ENCODE measurements around the gene MED27. TPM values are rescaled to one million over a fixed set of nuclear protein-coding genes. Genes with fewer than 3 reads are reported as not detected.

The MED27 gene
- total RNA-seq, 2 experiments from 2014 or later: 32.5 TPM

DNA sequence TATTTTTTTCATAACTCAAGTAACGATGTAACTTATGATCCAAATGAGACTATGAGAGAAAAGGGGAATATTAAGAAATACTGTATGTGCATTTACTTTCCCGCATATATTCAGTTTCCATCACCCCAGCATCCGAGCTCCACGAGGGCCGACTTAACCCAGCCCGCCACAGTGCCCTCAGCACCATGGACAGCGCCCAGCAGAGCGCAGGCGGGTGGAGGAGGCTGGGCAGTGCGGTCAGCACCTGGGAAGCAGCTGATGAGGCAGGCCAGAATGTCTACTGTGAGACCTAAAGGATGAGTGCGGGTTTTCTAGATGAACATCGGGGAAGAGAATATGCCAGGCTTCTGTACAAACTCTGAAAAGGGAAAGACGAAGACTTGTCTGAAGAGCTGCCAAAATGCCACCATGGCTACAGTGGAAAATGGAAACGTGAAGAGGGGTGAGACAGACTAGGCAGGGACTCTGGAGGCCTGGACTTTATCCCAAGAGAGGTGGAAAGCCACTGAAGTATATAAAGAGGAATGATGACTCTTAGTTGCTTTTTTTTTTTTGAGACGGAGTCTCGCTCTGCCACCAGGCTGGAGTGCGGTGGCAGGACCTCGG, 34.5 kb upstream of the MED27 start:
- ATAC-seq: peak; percentile 51
- TF ChIP-seq, protein P1, sequence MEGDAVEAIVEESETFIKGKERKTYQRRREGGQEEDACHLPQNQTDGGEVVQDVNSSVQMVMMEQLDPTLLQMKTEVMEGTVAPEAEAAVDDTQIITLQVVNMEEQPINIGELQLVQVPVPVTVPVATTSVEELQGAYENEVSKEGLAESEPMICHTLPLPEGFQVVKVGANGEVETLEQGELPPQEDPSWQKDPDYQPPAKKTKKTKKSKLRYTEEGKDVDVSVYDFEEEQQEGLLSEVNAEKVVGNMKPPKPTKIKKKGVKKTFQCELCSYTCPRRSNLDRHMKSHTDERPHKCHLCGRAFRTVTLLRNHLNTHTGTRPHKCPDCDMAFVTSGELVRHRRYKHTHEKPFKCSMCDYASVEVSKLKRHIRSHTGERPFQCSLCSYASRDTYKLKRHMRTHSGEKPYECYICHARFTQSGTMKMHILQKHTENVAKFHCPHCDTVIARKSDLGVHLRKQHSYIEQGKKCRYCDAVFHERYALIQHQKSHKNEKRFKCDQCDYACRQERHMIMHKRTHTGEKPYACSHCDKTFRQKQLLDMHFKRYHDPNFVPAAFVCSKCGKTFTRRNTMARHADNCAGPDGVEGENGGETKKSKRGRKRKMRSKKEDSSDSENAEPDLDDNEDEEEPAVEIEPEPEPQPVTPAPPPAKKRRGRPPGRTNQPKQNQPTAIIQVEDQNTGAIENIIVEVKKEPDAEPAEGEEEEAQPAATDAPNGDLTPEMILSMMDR (IDR thresholded peaks at IDR 0.05): no peak
- H3K4me3 Mint-ChIP-seq: no peak overlapping the region
- intact Hi-C loops (cut with micrococcal nuclease): no loop called here
- no peaks in the 10 kb centered on the region for H3K36me3 Mint-ChIP-seq (ENCODE audit: low read depth)
- CTCF ChIA-PET: no interaction called here
- peaks cover 43% of the 10 kb centered on the region for H3K27me3 Mint-ChIP-seq
- H3K4me1 Mint-ChIP-seq (ENCODE audit: low read depth): no peaks in the 10 kb centered on the region
- POLR2A ChIA-PET: interaction anchor here (0.6 kb wide), 1 partner anchor 1295 kb away, joined by 3 read pairs; no protein-coding TSS in a partner anchor
- DNase-seq: peak; percentile 57
- H3K27ac Mint-ChIP-seq: no peak overlapping the region
- H3K9me3 Mint-ChIP-seq: peaks cover 3% of the 10 kb centered on the region

- Mint-ChIP-seq H3K4me3 (no peak overlapping the region), H3K9me3 (peaks cover 2% of the 10 kb centered on the region), H3K27me3 (peaks cover 28% of the 10 kb centered on the region), H3K36me3 (ENCODE audit: low read depth) (no peaks in the 10 kb centered on the region), H3K27ac (no peak overlapping the region), H3K4me1 (ENCODE audit: low read depth) (no peaks in the 10 kb centered on the region)
- POLR2A ChIA-PET: no interaction called here
- intact Hi-C loops (cut with micrococcal nuclease): no loop called here
- TF ChIP-seq, protein P1 (IDR thresholded peaks at IDR 0.05): no peak
- ATAC-seq: no peak
- no peak for DNase-seq
- CTCF ChIA-PET: interaction anchor here (0.7 kb wide), 1 partner anchor 200 kb away, joined by 3 read pairs; no protein-coding TSS in a partner anchor
Observed at GRCh38 chr9:132109291-132109690, 29.6 kb upstream of the MED27 start.

DNA sequence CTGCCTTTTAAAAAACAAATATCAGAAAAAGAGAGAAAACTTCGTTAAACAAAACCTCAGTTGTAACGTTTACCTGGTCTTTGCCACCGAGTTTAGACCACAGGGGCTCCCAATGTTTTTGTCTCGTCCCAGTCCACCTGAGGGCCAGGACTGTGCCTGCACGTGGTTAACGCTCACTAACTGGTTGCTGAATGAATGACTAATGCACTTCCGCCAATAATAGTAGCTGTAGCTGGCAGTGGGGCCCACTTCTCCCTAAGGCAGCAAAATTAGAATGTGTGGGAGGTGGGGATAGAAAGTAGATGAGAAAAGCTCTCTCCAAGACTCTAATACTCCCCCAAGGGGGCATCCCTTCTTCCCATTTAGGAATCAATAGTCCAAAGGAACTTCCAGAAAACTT, 29.1 kb upstream of the MED27 start:
- intact Hi-C loops (cut with micrococcal nuclease): no loop called here
- POLR2A ChIA-PET: no interaction called here
- CTCF ChIA-PET: no interaction called here
- Mint-ChIP-seq H3K27ac (no peak overlapping the region), H3K4me1 (ENCODE audit: low read depth) (no peaks in the 10 kb centered on the region), H3K4me3 (no peak overlapping the region), H3K9me3 (no peaks in the 10 kb centered on the region), H3K27me3 (peaks cover 22% of the 10 kb centered on the region), H3K36me3 (ENCODE audit: low read depth) (no peaks in the 10 kb centered on the region)
- ATAC-seq: no peak
- TF ChIP-seq, protein P1 (IDR thresholded peaks at IDR 0.05): no peak
- no peak for DNase-seq

GRCh38 chr9:132099741-132100407, 20.2 kb upstream of the MED27 start:
- H3K4me1 Mint-ChIP-seq (ENCODE audit: low read depth): no peaks in the 10 kb centered on the region
- ChIA-PET POLR2A (no interaction called here), CTCF (no interaction called here)
- no peak overlapping the region for H3K27ac Mint-ChIP-seq
- peaks cover 2% of the 10 kb centered on the region for H3K9me3 Mint-ChIP-seq
- TF ChIP-seq, protein P1 (IDR thresholded peaks at IDR 0.05): no peak
- H3K4me3 Mint-ChIP-seq: no peak overlapping the region
- DNase-seq (no peak), ATAC-seq (no peak)
- intact Hi-C loops (cut with micrococcal nuclease): no loop called here
- H3K36me3 Mint-ChIP-seq (ENCODE audit: low read depth): no peaks in the 10 kb centered on the region
- peaks cover 30% of the 10 kb centered on the region for H3K27me3 Mint-ChIP-seq

GRCh38 chr9:132099167-132099566, 19.5 kb upstream of the MED27 start:
- ChIA-PET CTCF (no interaction called here), POLR2A (no interaction called here)
- no peak for DNase-seq
- H3K9me3 Mint-ChIP-seq: peaks cover 2% of the 10 kb centered on the region
- intact Hi-C loops (cut with micrococcal nuclease): no loop called here
- H3K4me3 Mint-ChIP-seq: no peak overlapping the region
- no peak overlapping the region for H3K27ac Mint-ChIP-seq
- H3K4me1 Mint-ChIP-seq (ENCODE audit: low read depth): peaks cover 4% of the 10 kb centered on the region
- peaks cover 34% of the 10 kb centered on the region for H3K27me3 Mint-ChIP-seq
- no peak for ATAC-seq
- TF ChIP-seq, protein P1 (IDR thresholded peaks at IDR 0.05): no peak
- no peaks in the 10 kb centered on the region for H3K36me3 Mint-ChIP-seq (ENCODE audit: low read depth)
